HG02981 (cell line): Measurements from ENCODE around the gene SPOP.
"Not testable (repeated sequence)": the region's sequence is repeated elsewhere in the genome, so short reads cannot be mapped to it uniquely, and the experiment has no call there.

Experiments used
- ATAC-seq: cut with Tn5 transposase; IDR thresholded peaks from one replicate; pipeline ENCODE4 v1.9.1; 2021; ENCODE audit warnings: mild to moderate bottlenecking, moderate library complexity; ENCODE audit not compliant: unreplicated experiment

The SPOP gene

GRCh38 chr17:49677933-49678847, at the start of gene SPOP:
Gene SPOP, minus strand, starts transcription at chr17:49678097. Its CDS starts 55,287 bp downstream, at chr17:49622810.
- ATAC-seq, result peak; percentile 70

GRCh38 chr17:49727380-49727779, 49.5 kb upstream of the SPOP start:
- no peak for ATAC-seq

DNA sequence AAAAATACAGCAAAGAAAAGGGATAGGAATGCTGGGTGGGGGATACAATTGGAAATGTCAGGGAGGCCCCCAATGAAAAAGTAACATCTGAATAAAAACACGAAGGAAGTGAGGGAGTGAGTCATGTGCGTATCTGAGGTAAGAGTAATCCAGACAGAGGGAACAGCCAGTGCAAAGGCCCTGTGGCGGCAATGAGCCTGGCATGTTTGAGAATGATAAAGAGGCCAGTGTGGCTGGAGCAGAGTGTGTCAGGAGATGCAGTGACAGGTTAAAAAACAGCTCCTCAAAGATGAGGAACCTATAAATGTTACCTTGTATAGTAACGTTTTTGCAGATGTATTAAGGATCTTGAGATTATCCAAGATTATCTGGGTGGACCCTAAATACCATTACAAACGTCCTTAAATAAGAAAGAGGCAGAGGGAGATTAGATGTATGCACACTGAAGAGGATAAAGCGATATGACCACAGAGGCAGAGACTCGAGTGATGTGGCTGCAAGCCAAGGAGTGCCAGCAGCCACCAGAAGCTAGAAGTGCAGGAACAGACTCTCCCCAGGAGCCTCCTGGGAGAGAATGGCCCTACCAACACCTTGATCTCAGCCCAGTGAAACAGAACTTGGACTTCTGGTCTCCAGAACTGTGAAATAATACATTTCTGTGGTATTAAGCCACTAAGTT, 47.7 kb upstream of the SPOP start:
- no peak for ATAC-seq

- not testable (repeated sequence) for ATAC-seq
Observed at GRCh38 chr17:49724552-49724951, 46.7 kb upstream of the SPOP start.

DNA sequence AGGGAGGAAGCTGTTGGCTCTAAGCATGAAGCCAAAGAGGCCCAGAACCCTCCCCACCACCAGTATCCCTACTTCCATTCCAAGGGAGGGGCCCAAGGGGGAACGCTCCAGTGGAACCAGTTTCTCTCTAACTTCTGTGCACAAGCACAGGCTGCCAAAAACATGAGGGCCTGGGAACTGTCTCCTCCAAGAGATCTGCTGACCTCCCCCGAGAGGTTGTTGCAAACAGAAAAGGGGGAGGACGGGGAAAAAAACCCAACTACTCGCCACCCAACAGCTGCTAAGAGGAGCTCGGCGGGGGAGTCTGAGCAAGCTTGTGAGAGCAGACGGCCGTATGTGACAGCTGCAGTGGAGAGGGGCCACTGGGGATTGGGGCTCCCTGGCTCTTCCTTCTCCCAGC, 45.5 kb upstream of the SPOP start:
- ATAC-seq, result no peak

DNA sequence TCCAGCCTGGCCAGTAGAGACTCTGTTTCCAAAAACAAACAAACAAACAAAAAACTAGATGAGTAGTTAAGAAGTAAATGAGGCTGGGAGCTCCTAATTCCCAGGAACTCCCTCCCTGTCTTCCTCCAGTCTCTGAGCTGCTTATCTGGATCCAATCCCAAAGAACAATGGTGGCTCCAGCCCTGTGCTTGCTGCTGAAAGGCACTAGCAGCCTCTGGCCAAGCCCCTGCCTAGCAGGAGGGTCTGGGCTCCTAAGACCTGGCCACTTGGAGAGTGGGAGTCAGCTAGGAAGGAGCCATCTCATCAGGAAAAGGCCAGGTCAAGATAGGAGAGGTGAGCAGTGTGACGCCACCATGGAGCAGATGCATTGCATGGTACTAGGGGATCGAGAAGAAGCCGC, 44.2 kb upstream of the SPOP start:
- no peak for ATAC-seq

GRCh38 chr17:49717371-49717861, 39.5 kb upstream of the SPOP start:
- ATAC-seq, result no peak

GRCh38 chr17:49716668-49717364, 38.9 kb upstream of the SPOP start:
- no peak for ATAC-seq

DNA sequence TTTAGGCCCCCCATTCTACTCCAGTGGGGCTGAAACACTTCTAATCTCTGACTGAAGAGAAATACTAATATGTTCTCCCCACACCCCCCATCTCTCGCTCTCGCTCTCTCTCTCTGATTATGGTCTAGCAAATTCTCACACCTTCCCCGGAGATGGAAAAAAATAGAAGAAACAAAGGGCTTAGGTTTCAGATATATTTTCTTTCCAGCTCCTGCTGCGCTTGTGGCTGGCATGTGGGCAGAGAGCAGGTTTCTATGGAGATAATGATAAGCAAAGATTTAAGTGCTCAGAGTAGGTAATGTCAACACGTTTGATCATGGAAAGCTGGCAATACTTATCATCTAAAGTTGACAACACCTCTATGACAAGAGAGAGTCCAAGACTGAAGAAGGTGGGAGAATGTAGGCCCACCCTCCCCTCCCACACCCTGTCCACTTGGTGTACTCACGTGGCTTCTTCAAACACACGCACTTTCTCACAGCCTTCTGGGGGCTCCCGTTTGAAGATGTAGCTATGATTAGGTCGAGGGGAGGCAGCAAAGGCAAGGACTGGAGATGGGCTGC, 37.9 kb upstream of the SPOP start:
- no peak for ATAC-seq

DNA sequence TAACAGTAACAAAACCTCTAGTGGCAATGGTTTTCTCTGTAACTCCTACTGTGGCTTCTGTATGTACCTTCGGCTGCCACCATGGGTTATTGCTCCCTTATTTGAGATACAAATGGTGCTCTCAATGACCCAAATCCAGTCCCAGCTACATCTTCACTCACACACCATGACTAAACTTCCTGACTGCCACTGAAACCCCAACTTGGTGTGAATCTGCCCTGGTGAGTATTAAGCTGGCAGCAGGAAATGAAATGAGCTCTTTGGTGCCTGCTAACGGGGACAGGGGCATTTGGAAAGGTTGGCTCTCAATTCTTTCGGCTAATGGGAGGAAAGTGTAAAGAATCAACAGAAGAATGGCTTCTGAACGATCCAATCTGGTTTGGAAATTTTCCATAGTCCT, 37.3 kb upstream of the SPOP start:
- ATAC-seq, result no peak

- no peak for ATAC-seq
Observed at GRCh38 chr17:49708515-49709183, 30.8 kb upstream of the SPOP start.

- peak; percentile 95 for ATAC-seq
Observed at GRCh38 chr17:49707608-49708514, 30.0 kb upstream of the SPOP start, which contains the start of gene SLC35B1. Gene SLC35B1, minus strand, starts transcription at chr17:49707964. Its CDS starts 131 bp downstream, at chr17:49707833.

- ATAC-seq, result no peak
Observed at GRCh38 chr17:49707246-49707607, 29.3 kb upstream of the SPOP start.

DNA sequence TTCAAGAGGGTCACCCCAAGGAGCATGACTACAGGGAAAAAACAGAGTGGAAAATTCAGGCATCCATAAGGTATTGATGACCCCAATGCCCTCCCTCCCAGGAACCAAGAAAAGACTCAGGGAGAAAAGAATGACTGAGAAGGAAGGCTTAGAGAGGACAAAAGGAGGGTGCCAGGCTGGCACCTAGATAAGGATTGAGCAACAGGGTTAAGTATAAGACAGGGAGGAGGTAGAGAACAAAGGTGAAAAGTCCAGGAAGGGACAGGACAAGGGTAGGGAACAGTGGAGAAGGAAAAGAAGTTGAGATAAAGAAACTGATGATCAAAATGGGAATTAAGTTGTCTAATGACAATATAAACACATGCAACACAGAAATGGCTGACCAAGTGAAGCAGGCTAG, 27.4 kb upstream of the SPOP start:
- no peak for ATAC-seq

DNA sequence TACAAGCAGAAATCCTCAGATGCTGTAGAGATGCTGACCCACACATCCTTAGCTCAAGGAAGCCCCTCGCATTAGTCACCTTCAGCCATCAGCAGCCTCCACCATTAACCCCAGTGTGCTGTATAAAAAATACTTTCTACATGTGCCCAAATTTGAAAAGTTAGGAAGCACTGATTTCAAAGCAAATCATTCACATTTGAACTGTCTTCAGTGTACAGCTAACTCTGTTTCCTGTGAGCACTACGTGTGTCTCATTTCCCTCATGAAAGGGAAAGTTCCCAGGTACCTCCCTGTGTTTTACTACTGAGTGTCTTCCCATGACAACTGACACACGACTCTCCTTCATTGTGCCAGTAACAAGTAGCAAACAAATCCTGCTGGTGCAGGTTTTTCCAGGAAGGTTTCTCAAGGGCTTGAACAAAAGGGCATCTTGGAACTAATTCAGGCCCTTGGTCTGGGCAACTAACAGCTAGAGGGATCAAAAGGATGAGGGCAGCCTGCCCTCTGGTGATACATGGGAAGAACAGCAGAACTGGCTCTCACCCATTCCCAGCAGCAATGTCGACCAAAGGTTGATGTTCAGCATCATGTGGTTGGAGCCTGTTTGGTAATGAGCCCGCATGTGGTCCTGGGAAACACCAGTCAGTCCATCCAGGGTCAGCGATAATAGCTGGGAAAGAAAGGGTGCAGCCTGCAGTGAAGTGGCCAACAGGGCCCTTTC, 25.8 kb upstream of the SPOP start:
- ATAC-seq, result no peak

- ATAC-seq, result no peak
Observed at GRCh38 chr17:49700960-49701359, 23.1 kb upstream of the SPOP start.

- ATAC-seq, result no peak
Observed at GRCh38 chr17:49699966-49700575, 22.2 kb upstream of the SPOP start.

GRCh38 chr17:49698005-49698404, 20.1 kb upstream of the SPOP start:
- ATAC-seq, result no peak
